Middle frontal gyrus (tissue), 1 donor: ENCODE data around the gene EFTUD2.
"Not testable (repeated sequence)": the region's sequence is repeated elsewhere in the genome, so short reads cannot be mapped to it uniquely, and the experiment has no call there.

Experiments
- DNase-seq: peaks from one replicate; pipeline ENCODE4 v3.0.0-alpha.2; 2015; ENCODE audit warnings: low spot score; ENCODE audit errors: extremely low spot score

Gene EFTUD2

DNA sequence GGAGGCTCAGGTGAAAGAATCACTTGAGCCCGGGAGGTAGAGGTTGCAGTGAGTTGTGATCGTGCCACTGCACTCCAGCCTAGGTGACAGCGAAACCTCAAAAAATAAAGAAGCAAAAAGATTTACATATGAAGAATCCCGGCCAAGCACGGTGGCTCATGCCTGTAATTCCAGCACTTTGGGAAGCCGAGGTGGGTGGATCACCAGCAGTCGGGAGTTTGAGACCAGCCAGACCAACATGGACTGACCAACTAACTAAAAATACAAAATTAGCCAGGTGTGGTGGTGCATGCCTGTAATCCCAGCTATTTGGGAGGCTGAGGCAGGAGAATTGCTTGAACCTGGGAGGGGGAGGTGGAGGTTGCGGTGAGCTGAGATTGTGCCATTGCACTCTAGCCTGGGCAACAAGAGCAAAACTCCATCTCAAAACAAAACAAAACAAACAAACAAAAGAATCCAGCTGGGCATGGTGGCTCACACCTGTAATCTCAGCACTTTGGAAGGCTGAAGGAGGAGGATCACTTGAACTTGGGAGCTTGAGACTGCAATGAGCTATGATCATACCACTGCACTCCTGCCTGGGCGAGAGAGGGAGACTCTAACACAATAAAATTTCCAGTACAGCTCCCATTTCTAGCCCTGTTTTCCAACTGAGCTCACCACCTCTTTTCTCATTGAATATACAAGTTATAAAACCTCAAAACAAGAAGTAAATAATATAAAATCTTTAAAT is 90.4 kb downstream of the EFTUD2 start:
- DNase-seq = not testable (repeated sequence)

DNA sequence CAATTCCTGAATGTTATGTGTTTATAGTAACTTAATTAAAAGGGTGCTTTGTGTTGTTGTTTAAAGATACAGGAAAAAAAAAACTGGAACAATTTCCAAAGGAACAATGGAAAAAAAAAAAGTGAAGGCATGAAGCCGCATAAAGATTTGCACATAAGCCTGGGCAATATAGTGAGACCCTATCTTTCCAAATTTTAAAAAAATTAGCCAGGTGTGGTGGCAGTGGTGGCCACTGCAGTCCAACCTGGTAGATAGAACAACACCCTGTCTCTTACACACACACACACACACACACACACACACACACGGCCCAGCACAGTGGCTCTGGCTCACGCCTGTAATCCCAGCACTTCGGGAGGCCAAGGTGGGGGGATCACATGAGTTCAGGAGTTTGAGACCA is 91.1 kb downstream of the EFTUD2 start:
- no peak for DNase-seq

DNA sequence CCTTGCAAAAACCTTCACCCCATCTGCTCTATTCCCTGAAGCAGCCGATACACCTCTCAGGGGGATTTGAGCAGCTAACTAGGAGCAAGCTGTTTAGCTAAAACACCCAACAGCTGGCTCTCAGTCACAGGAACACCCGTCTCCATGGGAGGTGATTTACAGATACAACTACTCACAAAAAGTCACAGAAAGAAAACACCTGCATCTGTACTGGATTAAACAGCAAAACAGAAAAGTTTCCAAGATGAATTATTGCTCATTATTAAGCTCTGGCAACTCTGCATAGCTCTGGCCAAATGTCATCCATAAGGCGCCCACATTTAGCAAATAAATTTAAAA is 91.5 kb downstream of the EFTUD2 start:
- no peak for DNase-seq

DNA sequence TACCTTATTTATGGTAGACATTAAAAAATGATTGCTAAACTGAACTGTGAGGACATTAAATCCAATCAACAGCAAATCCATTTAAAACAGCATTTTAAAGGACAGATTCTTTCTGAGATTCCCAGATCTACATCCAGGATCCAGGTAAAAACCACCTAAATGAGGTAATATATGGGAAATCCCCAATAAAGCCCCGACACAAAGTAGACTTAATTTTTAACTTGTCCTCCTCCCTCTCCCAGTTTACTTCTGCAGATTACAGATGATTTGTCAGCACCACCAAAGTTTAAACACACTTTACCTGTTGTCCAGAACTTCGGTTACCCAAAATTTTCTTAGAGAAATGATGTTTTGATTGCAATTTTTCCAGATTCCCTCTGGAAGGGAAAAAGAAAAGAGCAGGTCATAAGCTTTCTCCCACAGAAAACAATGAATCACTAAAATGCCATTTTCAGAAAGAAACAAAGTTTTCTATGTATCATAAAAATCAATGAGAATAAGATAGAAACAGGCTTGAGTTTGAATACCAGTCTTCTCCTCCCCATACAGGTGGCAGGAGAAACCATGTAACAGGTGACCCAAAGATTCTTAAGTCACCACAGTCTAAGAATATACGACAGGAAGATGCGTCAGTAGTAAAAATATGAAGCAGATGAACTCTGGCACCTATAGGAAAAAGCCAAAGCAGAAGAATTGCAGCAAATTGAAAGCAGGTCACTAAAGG is 92.0 kb downstream of the EFTUD2 start:
- no peak for DNase-seq

DNA sequence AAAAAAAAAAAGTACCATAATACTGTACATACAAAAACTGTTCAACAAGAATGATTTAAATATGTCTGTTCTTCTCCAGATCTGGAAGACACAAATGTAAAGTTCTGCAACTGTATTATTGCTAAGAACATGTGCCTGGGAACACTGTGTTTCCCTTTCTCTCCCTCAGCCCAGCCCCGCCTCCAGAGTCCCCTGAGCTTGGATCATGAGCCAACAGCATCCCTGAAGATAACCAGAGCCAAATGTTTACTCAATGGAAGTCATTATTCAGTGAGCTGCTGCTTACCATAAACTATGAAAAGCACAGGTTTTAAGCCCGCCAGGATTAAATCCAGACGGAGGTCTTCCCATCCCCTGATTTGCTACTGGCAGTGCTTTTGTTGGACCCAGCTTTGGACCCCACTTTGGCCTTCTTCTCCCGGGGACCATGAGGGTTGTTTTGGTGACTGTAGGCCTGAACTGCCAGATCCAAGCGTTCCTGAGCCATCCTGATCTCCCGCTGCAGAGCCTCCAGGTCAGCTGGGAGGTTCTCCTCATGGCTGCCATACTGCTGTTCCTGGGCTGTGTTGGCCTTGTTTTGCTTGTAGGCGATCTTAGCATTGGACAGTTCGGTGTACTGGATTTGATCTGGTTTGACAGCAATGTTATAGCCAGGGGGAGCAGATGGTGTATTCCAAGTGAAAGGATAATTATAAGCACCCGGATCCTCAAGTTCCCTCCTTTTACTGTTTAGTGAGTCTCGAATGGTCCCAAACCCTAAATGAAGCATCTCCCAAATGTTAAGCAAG is 94.7 kb downstream of the EFTUD2 start:
- DNase-seq = no peak

DNA sequence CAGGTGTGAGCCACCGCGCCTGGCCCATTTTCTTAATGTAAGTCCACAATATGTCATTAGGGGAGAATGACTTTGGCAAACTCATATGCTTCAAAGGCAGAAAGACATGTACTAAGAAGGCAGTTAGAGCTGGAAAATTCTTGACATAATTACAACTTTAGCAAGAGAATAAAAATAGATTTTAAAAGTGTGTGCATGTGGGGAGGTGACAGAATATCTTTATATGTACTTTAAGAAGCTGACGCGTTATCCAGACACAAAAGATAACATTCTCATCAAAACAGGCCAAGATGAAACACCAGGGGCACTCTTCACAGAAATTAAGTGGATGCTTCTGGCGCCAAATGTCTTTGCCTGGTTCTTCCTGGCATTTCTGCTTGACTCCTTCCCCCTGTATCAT is 97.4 kb downstream of the EFTUD2 start:
- no peak for DNase-seq
